Measurements from ENCODE around the gene INSYN1.

INSYN1 gene

DNA sequence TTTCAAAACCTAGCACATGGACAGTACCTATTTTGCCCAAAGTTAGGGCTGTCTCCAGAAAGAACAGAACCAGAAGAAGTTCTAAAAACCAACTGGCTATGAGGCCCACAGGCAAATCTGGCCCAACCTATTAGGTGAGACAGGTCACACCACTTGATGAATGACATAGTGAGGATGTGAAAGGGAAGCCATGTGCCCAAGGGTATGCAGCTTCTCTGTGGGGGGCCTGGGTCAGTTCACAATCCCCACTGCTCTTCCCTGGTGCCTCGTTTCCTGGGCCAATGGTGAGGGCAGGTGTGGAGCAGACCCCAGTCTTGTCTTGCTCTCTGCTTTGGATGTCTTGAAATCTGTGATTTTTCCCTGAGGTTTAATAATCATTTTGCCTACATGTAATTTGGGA, 8.9 kb downstream of the INSYN1 start:
- Histone ChIP-seq H3F3A (ENCODE audit: insufficient read depth) (no peaks in the 10 kb centered on the region), H3K4me2 (ENCODE audit: low read depth, low read length, poor library complexity, severe bottlenecking) (no peak overlapping the region), H3K9me3 (ENCODE audit: insufficient read depth, low read length) (no peaks in the 10 kb centered on the region), H3K4me3 (ENCODE audit: insufficient read depth, low read length, poor library complexity, severe bottlenecking) (no peak overlapping the region), H4K20me1 (ENCODE audit: low read depth, low read length) (no peaks in the 10 kb centered on the region), H3K36me3 (ENCODE audit: low read length) (no peaks in the 10 kb centered on the region), H3K9ac (ENCODE audit: low read length) (no peak overlapping the region), H3K9me2 (replicated peaks; ENCODE audit: insufficient read depth, low read length) (no peaks in the 10 kb centered on the region), H2AFZ (ENCODE audit: low read depth, low read length, severe bottlenecking) (no peak overlapping the region), H3K79me2 (ENCODE audit: insufficient read depth, low read length) (no peaks in the 10 kb centered on the region), H3K27ac (ENCODE audit: low read depth, low read length) (no peak overlapping the region), H3K27me3 (ENCODE audit: low read length) (no peaks in the 10 kb centered on the region)
- no peak for TF ChIP-seq EZH2phosphoT487 (conservative IDR thresholded peaks at IDR 0.05; ENCODE audit: low read length)
- TF ChIP-seq, protein P1, sequence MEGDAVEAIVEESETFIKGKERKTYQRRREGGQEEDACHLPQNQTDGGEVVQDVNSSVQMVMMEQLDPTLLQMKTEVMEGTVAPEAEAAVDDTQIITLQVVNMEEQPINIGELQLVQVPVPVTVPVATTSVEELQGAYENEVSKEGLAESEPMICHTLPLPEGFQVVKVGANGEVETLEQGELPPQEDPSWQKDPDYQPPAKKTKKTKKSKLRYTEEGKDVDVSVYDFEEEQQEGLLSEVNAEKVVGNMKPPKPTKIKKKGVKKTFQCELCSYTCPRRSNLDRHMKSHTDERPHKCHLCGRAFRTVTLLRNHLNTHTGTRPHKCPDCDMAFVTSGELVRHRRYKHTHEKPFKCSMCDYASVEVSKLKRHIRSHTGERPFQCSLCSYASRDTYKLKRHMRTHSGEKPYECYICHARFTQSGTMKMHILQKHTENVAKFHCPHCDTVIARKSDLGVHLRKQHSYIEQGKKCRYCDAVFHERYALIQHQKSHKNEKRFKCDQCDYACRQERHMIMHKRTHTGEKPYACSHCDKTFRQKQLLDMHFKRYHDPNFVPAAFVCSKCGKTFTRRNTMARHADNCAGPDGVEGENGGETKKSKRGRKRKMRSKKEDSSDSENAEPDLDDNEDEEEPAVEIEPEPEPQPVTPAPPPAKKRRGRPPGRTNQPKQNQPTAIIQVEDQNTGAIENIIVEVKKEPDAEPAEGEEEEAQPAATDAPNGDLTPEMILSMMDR (IDR thresholded peaks at IDR 0.05; ENCODE audit: insufficient read depth, low read length, poor library complexity, severe bottlenecking), result no peak

DNA sequence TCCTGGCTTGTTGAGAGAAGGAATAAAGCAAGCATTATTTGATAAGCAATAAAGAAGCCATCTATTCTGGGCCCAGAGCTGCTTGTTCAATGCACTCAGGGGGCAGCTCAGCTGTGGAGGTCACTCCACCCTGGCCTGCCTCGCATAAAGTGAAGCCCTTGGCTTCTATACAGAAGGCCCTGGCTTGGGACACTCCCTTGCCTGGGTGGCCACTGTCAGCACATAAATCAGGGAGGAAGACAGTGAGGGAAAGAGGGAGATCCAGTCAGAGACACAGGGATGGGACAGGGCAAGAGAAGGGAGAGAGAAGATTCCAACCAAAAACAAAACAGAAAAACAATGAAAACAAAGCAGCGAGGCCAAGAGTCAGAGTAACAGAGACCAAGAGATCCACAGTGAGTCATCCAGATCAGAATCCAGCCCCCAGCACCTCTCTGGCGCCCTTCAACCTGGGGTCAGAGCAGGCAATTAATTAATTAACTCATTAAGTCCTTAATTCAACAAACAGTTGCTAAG, 11.8 kb downstream of the INSYN1 start:
- H3K4me2 ChIP-seq (ENCODE audit: low read depth, low read length, poor library complexity, severe bottlenecking), result no peak overlapping the region
- H2AFZ ChIP-seq (ENCODE audit: low read depth, low read length, severe bottlenecking), result no peak overlapping the region
- H3K27me3 ChIP-seq (ENCODE audit: low read length), result no peaks in the 10 kb centered on the region
- H3K36me3 ChIP-seq (ENCODE audit: low read length), result no peaks in the 10 kb centered on the region
- no peaks in the 10 kb centered on the region for H3K79me2 ChIP-seq (ENCODE audit: insufficient read depth, low read length)
- no peak overlapping the region for H3K4me3 ChIP-seq (ENCODE audit: insufficient read depth, low read length, poor library complexity, severe bottlenecking)
- no peaks in the 10 kb centered on the region for H3F3A ChIP-seq (ENCODE audit: insufficient read depth)
- no peak overlapping the region for H3K27ac ChIP-seq (ENCODE audit: low read depth, low read length)
- no peaks in the 10 kb centered on the region for H3K9me3 ChIP-seq (ENCODE audit: insufficient read depth, low read length)
- no peak overlapping the region for H3K9ac ChIP-seq (ENCODE audit: low read length)
- H3K9me2 ChIP-seq (replicated peaks; ENCODE audit: insufficient read depth, low read length), result no peaks in the 10 kb centered on the region
- TF ChIP-seq, protein P1 (IDR thresholded peaks at IDR 0.05; ENCODE audit: insufficient read depth, low read length, poor library complexity, severe bottlenecking), result no peak
- TF ChIP-seq EZH2phosphoT487 (conservative IDR thresholded peaks at IDR 0.05; ENCODE audit: low read length), result no peak
- H4K20me1 ChIP-seq (ENCODE audit: low read depth, low read length), result no peaks in the 10 kb centered on the region

DNA sequence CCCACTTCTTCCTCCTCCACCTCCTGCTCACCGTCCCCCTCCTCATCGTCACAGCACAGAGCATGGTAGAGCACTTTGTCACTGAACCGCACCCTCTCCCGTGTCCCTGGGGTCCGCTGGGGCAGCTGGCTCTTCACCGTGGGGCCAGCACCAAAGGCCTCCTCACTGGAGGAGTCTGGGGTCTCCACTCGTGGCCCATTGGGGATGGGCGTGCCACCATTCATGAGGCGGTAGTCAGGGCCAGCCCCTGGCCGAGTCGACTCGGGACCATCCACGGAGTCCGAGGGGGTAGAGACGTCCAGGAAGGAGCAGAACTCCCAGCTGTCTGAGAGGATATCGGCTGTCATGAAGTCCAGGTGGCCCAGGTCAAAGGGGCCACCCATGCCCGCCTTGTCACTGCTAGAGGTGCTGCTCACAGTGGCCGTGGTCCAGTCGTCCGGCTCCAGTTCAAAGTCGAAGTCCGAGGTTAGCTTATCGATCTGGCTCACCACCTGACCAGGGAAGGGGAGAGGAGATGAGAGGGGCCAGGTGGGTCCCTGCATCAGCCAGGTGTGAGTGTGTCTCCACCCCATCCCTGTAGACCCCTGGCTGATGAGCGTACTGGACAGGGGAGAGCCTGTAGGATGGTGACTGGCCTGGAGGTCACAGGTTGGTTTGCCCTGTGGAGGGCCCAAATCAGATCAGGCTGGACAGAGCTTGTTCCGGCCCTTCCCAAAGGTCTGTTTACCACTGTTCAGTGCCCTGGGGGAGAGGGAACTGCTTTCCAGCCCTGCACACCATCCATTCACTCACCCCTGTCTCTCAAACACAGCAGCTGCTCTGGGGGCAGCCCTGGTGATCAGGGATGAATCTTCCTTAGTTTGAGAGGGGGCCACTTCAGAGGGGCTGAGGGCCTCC, 12.8 kb downstream of the INSYN1 start:
- no peaks in the 10 kb centered on the region for H3K27me3 ChIP-seq (ENCODE audit: low read length)
- no peak overlapping the region for H2AFZ ChIP-seq (ENCODE audit: low read depth, low read length, severe bottlenecking)
- no peak for TF ChIP-seq EZH2phosphoT487 (conservative IDR thresholded peaks at IDR 0.05; ENCODE audit: low read length)
- TF ChIP-seq, protein P1 (IDR thresholded peaks at IDR 0.05; ENCODE audit: insufficient read depth, low read length, poor library complexity, severe bottlenecking), result no peak
- H3K9ac ChIP-seq (ENCODE audit: low read length), result no peak overlapping the region
- H3K9me2 ChIP-seq (replicated peaks; ENCODE audit: insufficient read depth, low read length), result no peaks in the 10 kb centered on the region
- H3K4me3 ChIP-seq (ENCODE audit: insufficient read depth, low read length, poor library complexity, severe bottlenecking), result no peak overlapping the region
- H3F3A ChIP-seq (ENCODE audit: insufficient read depth), result no peaks in the 10 kb centered on the region
- no peak overlapping the region for H3K27ac ChIP-seq (ENCODE audit: low read depth, low read length)
- H3K9me3 ChIP-seq (ENCODE audit: insufficient read depth, low read length), result no peaks in the 10 kb centered on the region
- H4K20me1 ChIP-seq (ENCODE audit: low read depth, low read length), result no peaks in the 10 kb centered on the region
- no peaks in the 10 kb centered on the region for H3K79me2 ChIP-seq (ENCODE audit: insufficient read depth, low read length)
- H3K4me2 ChIP-seq (ENCODE audit: low read depth, low read length, poor library complexity, severe bottlenecking), result no peak overlapping the region
- no peaks in the 10 kb centered on the region for H3K36me3 ChIP-seq (ENCODE audit: low read length)
